Caco-2 (cell line): ENCODE measurements around the gene INPP4B. TPM values are rescaled to one million over a fixed set of nuclear protein-coding genes. Genes with fewer than 3 reads are reported as not detected.

Experiments used
- BruUV-seq: library from RNA; stranded (reverse); fragments of 400-500 nt; replicated peaks from 2 replicates; lab custom pipeline; 2021; lab: Mats Ljungman, UMichigan
- CTCF ChIA-PET: fragments of 300-600 bp; sonication (Branson Sonifier 250); formaldehyde crosslinking; loops from one replicate; lab custom pipeline; 2022; ENCODE audit warnings: antibody characterized with exemption; lab: Charles Lee
- POLR2A ChIA-PET: fragments of 300-600 bp; sonication (Branson Sonifier 250); formaldehyde crosslinking; loops from one replicate; lab custom pipeline; 2022; ENCODE audit warnings: antibody characterized with exemption; lab: Charles Lee
- DNase-seq, 2 experiments: peaks; one replicate each; pipeline versions ENCODE4 v3.0.0 to v3.0.0-alpha.2; 2020 to 2022
- H3K27me3 ChIP-seq: replicated peaks from 2 replicates; pipeline ENCODE4 v1.6.0; 2011; ENCODE audit warnings: low read length; ENCODE audit not compliant: control insufficient read depth, insufficient read depth
- H3K36me3 ChIP-seq: 2 replicates; pipeline ENCODE4 v1.5.1; 2011; ENCODE audit warnings: low read length; ENCODE audit not compliant: control insufficient read depth, insufficient read depth
- H3K4me1 ChIP-seq: fragments of 250-450 bp; sonication (Bioruptor Pico); 2 replicates; pipeline ENCODE4 v1.5.1; 2020; ENCODE audit warnings: mild to moderate bottlenecking
- H3K4me3 ChIP-seq: 2 replicates; pipeline ENCODE4 v1.5.1; 2011; ENCODE audit warnings: low read depth, mild to moderate bottlenecking, control low read depth, low read length
- H3K9me3 ChIP-seq: fragments of 250-450 bp; sonication (Bioruptor Pico); 2 replicates; pipeline ENCODE4 v1.5.1; 2020; ENCODE audit warnings: mild to moderate bottlenecking, moderate library complexity
- H3K27ac Mint-ChIP-seq: one replicate; pipeline ENCODE4 v1.8.0; 2022; ENCODE audit warnings: mixed read lengths; ENCODE audit not compliant: unreplicated experiment
- H3K27me3 Mint-ChIP-seq: one replicate; pipeline ENCODE4 v1.8.0; 2022; ENCODE audit warnings: mixed read lengths; ENCODE audit not compliant: insufficient read depth, unreplicated experiment
- H3K36me3 Mint-ChIP-seq: one replicate; pipeline ENCODE4 v1.8.0; 2022; ENCODE audit warnings: mild to moderate bottlenecking, mixed read lengths; ENCODE audit not compliant: insufficient read depth, unreplicated experiment
- H3K4me1 Mint-ChIP-seq: one replicate; pipeline ENCODE4 v1.8.0; 2022; ENCODE audit warnings: low read depth, mixed read lengths; ENCODE audit not compliant: unreplicated experiment
- H3K4me3 Mint-ChIP-seq: one replicate; pipeline ENCODE4 v1.8.0; 2022; ENCODE audit warnings: mild to moderate bottlenecking, moderate library complexity, mixed read lengths; ENCODE audit not compliant: unreplicated experiment
- H3K9me3 Mint-ChIP-seq: one replicate; pipeline ENCODE4 v1.8.0; 2022; ENCODE audit warnings: mixed read lengths; ENCODE audit not compliant: unreplicated experiment
- intact Hi-C: fragments of 100-400 bp; cut with micrococcal nuclease; formaldehyde crosslinking; loops from one replicate; pipeline ENCODE4 v1.10.0; 2022; ENCODE audit not compliant: unreplicated experiment
- total RNA-seq: library from RNA; stranded (reverse); gene quantifications from 2 replicates; pipeline ENCODE4 v1.2.3, GENCODE V29; 2022
- TF ChIP-seq, protein P1 (sequence below), 2 experiments: fragments of 200-600 bp in 1 of 2; IDR thresholded peaks; 1 replicate in 1 of 2; 2 replicates in 1 of 2; pipeline versions ENCODE4 v1.5.1 to v1.8.0; 2011 to 2022; ENCODE audit warnings: antibody characterized with exemption in 1 of 2, control low read depth in 1 of 2, inconsistent platforms in 1 of 2, low read depth in 1 of 2, low read length in 1 of 2, mild to moderate bottlenecking in 1 of 2, moderate library complexity in 1 of 2; ENCODE audit not compliant: insufficient read depth in 1 of 2, severe bottlenecking in 1 of 2, unreplicated experiment in 1 of 2

INPP4B gene
- total RNA-seq, 1 experiment from 2014 or later = 10.3 TPM

DNA sequence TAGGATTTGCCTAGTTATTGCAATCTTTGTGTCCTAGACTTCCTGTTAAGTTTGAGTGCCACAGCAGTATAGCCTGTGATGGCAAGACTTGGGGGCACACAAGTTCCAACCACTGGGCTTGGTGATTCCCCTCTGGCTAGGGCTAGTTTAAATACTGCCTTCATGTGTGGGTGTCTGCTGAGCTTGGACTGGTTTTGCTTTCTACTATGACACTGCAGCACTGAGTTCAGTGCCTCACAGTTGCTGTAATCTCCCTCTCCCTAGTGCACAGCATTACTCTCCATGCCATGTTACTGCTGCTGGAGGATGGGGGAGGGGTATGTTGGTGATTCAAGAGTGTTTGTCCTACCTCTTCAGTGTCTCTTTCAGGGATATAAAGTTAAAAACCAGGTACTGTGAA is 830.1 kb downstream of the INPP4B start:
- no peaks in the 10 kb centered on the region for H3K27me3 Mint-ChIP-seq
- H3K27ac Mint-ChIP-seq = no peak overlapping the region
- POLR2A ChIA-PET = no interaction called here
- intact Hi-C loops = no loop called here
- Histone ChIP-seq H3K4me3 (no peak overlapping the region), H3K36me3 (no peaks in the 10 kb centered on the region), H3K9me3 (no peaks in the 10 kb centered on the region), H3K4me1 (no peaks in the 10 kb centered on the region), H3K27me3 (no peaks in the 10 kb centered on the region)
- CTCF ChIA-PET = no interaction called here
- TF ChIP-seq, protein P1, sequence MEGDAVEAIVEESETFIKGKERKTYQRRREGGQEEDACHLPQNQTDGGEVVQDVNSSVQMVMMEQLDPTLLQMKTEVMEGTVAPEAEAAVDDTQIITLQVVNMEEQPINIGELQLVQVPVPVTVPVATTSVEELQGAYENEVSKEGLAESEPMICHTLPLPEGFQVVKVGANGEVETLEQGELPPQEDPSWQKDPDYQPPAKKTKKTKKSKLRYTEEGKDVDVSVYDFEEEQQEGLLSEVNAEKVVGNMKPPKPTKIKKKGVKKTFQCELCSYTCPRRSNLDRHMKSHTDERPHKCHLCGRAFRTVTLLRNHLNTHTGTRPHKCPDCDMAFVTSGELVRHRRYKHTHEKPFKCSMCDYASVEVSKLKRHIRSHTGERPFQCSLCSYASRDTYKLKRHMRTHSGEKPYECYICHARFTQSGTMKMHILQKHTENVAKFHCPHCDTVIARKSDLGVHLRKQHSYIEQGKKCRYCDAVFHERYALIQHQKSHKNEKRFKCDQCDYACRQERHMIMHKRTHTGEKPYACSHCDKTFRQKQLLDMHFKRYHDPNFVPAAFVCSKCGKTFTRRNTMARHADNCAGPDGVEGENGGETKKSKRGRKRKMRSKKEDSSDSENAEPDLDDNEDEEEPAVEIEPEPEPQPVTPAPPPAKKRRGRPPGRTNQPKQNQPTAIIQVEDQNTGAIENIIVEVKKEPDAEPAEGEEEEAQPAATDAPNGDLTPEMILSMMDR (IDR thresholded peaks at IDR 0.05; ENCODE audit: insufficient read depth in 1 of 2, low read depth in 1 of 2, low read length in 1 of 2, severe bottlenecking in 1 of 2, unreplicated experiment in 1 of 2) = no peak
- no peaks in the 10 kb centered on the region for H3K4me1 Mint-ChIP-seq
- no peak for DNase-seq
- no peak overlapping the region for H3K4me3 Mint-ChIP-seq
- no peaks in the 10 kb centered on the region for H3K9me3 Mint-ChIP-seq
- no peaks in the 10 kb centered on the region for H3K36me3 Mint-ChIP-seq
- no TSS peak for BruUV-seq

DNA sequence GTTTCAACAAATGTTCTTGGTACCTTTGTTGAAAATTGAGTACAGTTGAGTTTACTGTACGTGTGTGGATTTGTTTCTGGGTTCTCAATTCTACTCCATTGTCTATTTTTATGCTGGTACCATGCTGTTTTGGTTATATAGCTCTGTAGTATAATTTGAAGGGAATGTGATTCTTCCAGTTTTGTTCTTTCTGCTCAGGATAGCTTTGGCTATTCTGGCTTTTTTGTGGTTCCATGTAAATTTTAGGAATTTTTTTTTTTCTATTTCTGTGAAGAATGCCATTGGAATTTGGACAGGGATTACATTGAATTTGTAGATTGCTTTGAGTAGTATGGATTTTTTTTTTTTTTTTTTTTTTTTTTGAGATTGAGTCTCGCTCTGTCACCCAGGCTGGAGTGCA is 836.4 kb downstream of the INPP4B start:
- Mint-ChIP-seq H3K4me3 (no peak overlapping the region), H3K27ac (no peak overlapping the region), H3K4me1 (no peaks in the 10 kb centered on the region), H3K36me3 (no peaks in the 10 kb centered on the region), H3K27me3 (no peaks in the 10 kb centered on the region), H3K9me3 (no peaks in the 10 kb centered on the region)
- POLR2A ChIA-PET = no interaction called here
- H3K4me3 ChIP-seq = no peak overlapping the region
- CTCF ChIA-PET = interaction anchor here (0.7 kb wide), 1 partner anchor 15 kb away, joined by 8 read pairs; no protein-coding TSS in a partner anchor
- H3K36me3 ChIP-seq = no peaks in the 10 kb centered on the region
- intact Hi-C loops = no loop called here
- H3K4me1 ChIP-seq = no peaks in the 10 kb centered on the region
- DNase-seq = no peak
- no TSS peak for BruUV-seq
- H3K27me3 ChIP-seq = no peaks in the 10 kb centered on the region
- no peaks in the 10 kb centered on the region for H3K9me3 ChIP-seq
- TF ChIP-seq, protein P1 (IDR thresholded peaks at IDR 0.05; ENCODE audit: insufficient read depth in 1 of 2, low read depth in 1 of 2, low read length in 1 of 2, severe bottlenecking in 1 of 2, unreplicated experiment in 1 of 2) = no peak

DNA sequence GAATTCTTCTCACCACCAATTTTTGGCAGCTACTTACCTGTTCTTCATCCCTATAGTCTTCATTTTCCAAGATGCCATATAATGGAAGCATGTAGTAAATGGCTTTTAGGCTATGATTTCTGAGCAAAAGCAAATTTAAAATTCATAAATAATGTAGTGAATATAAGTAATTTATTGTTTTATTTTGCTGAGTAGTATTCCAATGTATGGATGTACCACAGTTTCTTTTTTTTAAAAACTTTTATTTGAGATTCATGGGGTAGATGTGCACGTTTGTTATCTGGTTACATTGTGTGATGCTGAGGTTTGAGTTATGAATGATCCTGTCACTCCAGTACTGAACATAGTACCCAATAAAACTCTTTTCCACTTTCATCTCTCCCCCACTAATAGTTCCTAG is 840.6 kb downstream of the INPP4B start:
- Histone ChIP-seq H3K9me3 (no peaks in the 10 kb centered on the region), H3K36me3 (no peaks in the 10 kb centered on the region), H3K4me1 (no peaks in the 10 kb centered on the region), H3K4me3 (no peak overlapping the region), H3K27me3 (no peaks in the 10 kb centered on the region)
- no peaks in the 10 kb centered on the region for H3K9me3 Mint-ChIP-seq
- H3K4me3 Mint-ChIP-seq = no peak overlapping the region
- no peak for DNase-seq
- TF ChIP-seq, protein P1 (IDR thresholded peaks at IDR 0.05; ENCODE audit: insufficient read depth in 1 of 2, low read depth in 1 of 2, low read length in 1 of 2, severe bottlenecking in 1 of 2, unreplicated experiment in 1 of 2) = no peak
- H3K4me1 Mint-ChIP-seq = no peaks in the 10 kb centered on the region
- intact Hi-C loops = no loop called here
- no peaks in the 10 kb centered on the region for H3K27me3 Mint-ChIP-seq
- no peak overlapping the region for H3K27ac Mint-ChIP-seq
- ChIA-PET POLR2A (no interaction called here), CTCF (no interaction called here)
- H3K36me3 Mint-ChIP-seq = no peaks in the 10 kb centered on the region
- BruUV-seq = no TSS peak
